ENCODE measurements around the gene TPRX2. TPM values are rescaled to one million over a fixed set of nuclear protein-coding genes. Genes with fewer than 3 reads are reported as not detected.
A peak's percentile ranks its signal among the peaks of the same experiment; 100 is the strongest.

The TPRX2 gene
- total and polyA plus RNA-seq, 2 of the 13 experiments (the other 11 are each of a cell fraction or from before 2014, with no cell fraction given) = not detected

- Histone ChIP-seq H3K27me3 (ENCODE audit: control insufficient read depth in 1 of 2, insufficient read depth in 2 of 2, low read length in 2 of 2) (no peaks in the 10 kb centered on the region; a peak in 1 of 5 replicates), H3K79me2 (ENCODE audit: insufficient read depth, low read length) (peaks cover 27% of the 10 kb centered on the region), H3K4me1 (ENCODE audit: insufficient read depth, low read length) (peaks cover 74% of the 10 kb centered on the region), H3K4me2 (ENCODE audit: low read depth, low read length) (peak within 1 kb of the TSS; percentile 88), H3K9ac (ENCODE audit: insufficient read depth, low read depth, low read length) (peak within 1 kb of the TSS; percentile 88), H3K27ac (ENCODE audit: extremely low read length, insufficient read depth, low read length) (peak within 1 kb of the TSS; percentile 86), H3K9me3 (ENCODE audit: low read length) (no peaks in the 10 kb centered on the region), H2AFZ (ENCODE audit: low read length) (peak within 1 kb of the TSS; percentile 20), H3K36me3 (replicated peaks in 1 of 2; ENCODE audit: control insufficient read depth in 1 of 2, insufficient read depth in 2 of 2, low read length in 2 of 2) (peaks cover 4 to 24% of the 10 kb centered on the region in 2 experiments), H4K20me1 (ENCODE audit: insufficient read depth, low read length) (peaks cover 4% of the 10 kb centered on the region; the same call in 1 of the 2 replicates), H3K4me3 (replicated peaks in 1 of 3; ENCODE audit: insufficient read depth in 1 of 3, low read depth in 2 of 3, low read length in 3 of 3) (peak within 1 kb of the TSS; percentile 73 to 79 (median 75))
- intact Hi-C loops (cut with micrococcal nuclease; ENCODE audit: unreplicated experiment) = no loop called here
- peak; percentile 92 for ATAC-seq
- ChIA-PET CTCF (ENCODE audit: low intra/inter-chr PET ratio, low total read pairs) (no interaction called here), POLR2A (no interaction called here)
- peak; percentile 92 for DNase-seq (ENCODE audit: low spot score)
- in situ Hi-C loops (cut with HindIII; ENCODE audit: extremely low pct_ligation_motif_present, low pct_unique_long_range_greater_than_20kb) = no loop called here
- FAIRE-seq = peak; percentile 95
- under 1% methylated on average over 12 of the region's 12 CpGs for WGBS (ENCODE audit: low lambda C conversion rate)
- BruUV-seq (replicated peaks) = no TSS peak
- TF ChIP-seq RFX1 (IDR thresholded peaks at IDR 0.05) (no peak), HMGA1 (CRISPR knock-in tag; conservative IDR thresholded peaks at IDR 0.05) (no peak), ZBTB40 (IDR thresholded peaks at IDR 0.05) (no peak), ZBTB40 (CRISPR knock-in tag; IDR thresholded peaks at IDR 0.05) (peak; percentile 41; the same call in 1 of the 2 replicates), ZXDC (CRISPR knock-in tag; IDR thresholded peaks at IDR 0.05) (no peak), ZNF414 (CRISPR knock-in tag; IDR thresholded peaks at IDR 0.05) (no peak), ZNF569 (CRISPR knock-in tag; IDR thresholded peaks at IDR 0.05; ENCODE audit: borderline replicate concordance) (no peak), ZSCAN9 (CRISPR knock-in tag; IDR thresholded peaks at IDR 0.05; ENCODE audit: borderline replicate concordance) (peak; percentile 70; the same call in 1 of the 2 replicates), HOXA5 (CRISPR knock-in tag; IDR thresholded peaks at IDR 0.05) (peak; percentile 75; the same call in 1 of the 2 replicates), ZNF746 (CRISPR knock-in tag; IDR thresholded peaks at IDR 0.05) (no peak), TAF1 (CRISPR knock-in tag; IDR thresholded peaks at IDR 0.05) (peak; percentile 60; the same call in 1 of the 2 replicates)
Observed at GRCh38 chr19:47886010-47886559, 27.1 kb downstream of the TPRX2 start, which contains the start of gene SULT2A1. SULT2A1 (minus strand) TSS chr19:47886315; CDS start chr19:47886257, 58 bp downstream.
